ENCODE results near the gene ZNF532. TPM values are rescaled to one million over a fixed set of nuclear protein-coding genes. Genes with fewer than 3 reads are reported as not detected.

Gene ZNF532
- polyA plus RNA-seq, 10 donors, result 55.5 to 79.3 (median 68.5) TPM

GRCh38 chr18:59029663-59030429 lies 165.2 kb downstream of the ZNF532 start:
- DNase-seq, result no peak

DNA sequence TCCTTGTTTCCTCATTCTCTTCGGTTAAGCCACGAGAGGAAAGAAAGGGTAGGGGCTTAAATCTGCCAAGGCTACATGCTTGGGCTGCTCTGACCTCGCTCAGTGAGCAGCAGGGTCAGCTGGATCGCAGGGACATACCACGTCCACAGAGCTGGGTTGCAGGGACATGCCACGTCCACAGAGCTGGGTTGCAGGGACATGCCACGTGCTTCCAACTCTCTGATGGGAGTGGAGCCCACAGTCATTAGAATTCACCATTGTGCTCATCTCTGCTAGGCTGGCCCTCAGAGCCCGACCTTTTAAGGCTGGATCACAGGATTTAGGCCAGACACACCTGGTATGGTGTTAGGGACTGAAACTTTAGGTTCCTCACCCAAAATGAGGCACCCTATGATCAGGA lies 167.6 kb downstream of the ZNF532 start:
- no peak for DNase-seq

DNA sequence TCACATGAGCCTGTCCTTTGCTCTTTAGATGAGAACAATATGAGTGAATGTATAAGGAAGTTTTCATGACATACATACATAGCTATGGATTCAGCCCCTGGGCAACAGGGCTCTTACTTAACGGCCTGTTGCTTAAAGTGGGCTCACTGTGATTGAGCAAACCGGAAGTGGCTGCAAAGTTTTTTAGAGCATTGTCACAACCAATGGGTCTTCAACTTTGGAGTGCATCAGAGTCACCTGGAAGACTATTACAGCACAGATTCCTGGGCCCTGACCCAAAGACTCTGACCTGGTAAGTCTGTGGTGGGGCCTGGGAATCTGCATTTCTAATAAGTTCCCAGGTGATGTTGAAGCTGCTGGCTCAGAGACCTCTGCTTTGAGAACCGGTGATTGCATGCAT lies 168.7 kb downstream of the ZNF532 start:
- no peak for DNase-seq

DNA sequence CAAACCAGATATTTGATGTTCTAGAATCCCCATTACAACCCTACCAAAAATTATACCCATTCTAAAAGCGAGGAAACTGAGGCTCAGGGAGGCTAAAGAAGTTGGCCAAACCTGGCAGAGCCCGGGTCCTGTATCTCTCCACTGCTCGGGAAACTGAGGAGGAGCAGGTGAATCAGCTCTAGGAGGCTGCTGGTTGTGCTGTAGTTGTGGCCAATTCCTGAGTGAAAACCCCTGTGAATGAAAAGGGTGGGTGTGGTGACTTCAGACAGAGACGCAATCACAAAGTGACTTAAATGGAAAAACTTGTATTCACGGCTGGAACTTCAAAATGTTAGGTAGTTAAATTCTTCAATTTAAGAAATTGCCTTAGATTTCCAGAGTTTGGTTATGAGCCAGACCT lies 169.3 kb downstream of the ZNF532 start:
- no peak for DNase-seq

- no peak for DNase-seq
These were observed 170.9 kb downstream of the ZNF532 start for GRCh38 chr18:59035591-59035990.

Other genes starting within 250 kb of the ZNF532 start
- gene ALPK2, start 235.8 kb upstream of the ZNF532 start, polyA plus RNA-seq (ENCODE audit: insufficient read length in 10 of 10), result 10 to 100 TPM; 11.9 to 37.4 (median 22.0) TPM
- 10 to 100 TPM; 11.2 to 18.9 (median 15.4) TPM for gene MALT1, start 193.4 kb upstream of the ZNF532 start, polyA plus RNA-seq (ENCODE audit: insufficient read length in 10 of 10)

All from muscle of back (tissue), 11 donors.